HG03060 (cell line): Measurements from ENCODE around the gene ESYT2.
"Not testable (repeated sequence)": the region's sequence is repeated elsewhere in the genome, so short reads cannot be mapped to it uniquely, and the experiment has no call there.

Experiments used
- ATAC-seq: cut with Tn5 transposase; IDR thresholded peaks from one replicate; pipeline ENCODE4 v1.9.1; 2021; ENCODE audit warnings: low read depth, moderate number of reproducible peaks; ENCODE audit not compliant: unreplicated experiment

ESYT2 gene

DNA sequence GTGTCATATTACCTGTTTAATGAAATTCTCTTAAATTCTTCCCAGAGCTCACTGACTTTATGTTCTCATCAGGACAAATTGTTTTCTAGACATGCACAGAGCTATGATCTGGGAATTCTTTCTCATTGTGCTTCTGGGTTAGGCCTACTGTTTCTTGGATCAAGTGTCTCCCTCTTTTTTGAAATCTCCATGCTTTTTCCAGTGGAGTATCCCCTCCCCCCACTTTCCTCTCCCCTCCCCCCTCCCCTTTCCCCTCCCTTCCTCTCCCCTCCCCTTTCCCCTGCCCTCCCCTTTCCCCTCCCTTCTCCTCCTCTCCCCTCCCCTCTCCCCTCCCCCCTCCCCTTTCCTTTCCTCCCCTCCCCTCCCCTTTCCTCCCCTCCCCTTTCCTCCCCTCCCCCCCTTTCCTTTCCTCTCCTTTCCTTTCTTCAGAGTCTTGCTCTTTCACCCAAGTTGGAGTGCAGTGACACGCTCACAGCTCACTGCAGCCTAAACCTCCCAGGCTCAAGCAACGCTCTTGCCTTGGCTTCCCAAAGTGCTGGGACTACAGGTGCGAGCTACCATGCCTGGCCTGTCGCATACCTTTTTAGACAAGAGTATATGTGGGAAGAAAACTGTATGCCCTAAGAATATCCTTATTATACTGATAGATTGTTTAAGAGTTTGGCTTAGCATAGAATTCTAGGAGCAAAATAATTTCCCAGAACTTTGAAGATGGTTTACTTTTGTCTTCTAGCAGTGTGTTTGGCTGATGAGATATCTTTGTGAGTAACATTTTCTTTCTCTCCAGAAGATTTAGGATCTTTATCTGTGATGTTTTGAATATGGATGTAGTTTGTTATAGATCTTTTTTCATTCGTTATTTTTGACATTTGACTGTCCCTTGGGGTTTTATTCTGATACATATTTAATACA, 29.5 kb upstream of the ESYT2 start:
- ATAC-seq: no peak

DNA sequence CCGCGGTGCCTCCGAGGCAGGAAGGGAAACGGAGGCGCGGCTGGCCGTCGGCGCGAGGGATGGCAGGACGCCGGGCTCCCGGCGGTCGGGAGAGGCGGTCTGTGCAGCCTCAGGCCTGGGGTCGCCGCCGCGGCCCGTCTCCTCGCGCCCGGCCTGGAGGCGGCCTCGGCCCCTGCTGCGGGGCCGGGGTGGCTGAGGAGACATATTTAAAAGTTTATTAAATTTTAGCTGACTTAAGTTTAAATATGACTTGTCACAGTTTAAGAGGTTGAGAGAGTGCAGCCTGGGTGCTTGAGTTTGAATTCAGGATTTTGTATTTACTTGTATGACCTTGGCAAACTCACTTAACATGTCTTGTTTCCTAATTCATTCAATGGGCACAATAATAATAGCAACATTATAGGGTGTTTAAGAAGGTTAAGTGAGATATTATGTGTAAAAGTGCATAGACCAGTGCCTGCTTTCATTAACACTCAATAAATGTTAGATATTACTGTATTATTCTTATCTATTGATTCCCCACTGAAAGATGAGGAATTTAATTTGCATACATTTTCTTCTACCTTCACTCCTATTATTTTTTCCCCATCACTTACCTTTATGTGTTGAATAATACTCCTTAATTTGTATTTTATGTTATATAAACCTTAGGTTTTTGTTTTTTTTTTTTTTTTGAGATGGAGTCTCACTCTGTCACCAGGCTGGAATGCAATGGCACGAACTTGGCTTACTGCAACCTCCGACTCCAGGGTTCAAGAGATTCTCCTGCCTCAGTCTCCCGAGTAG, 27.8 kb upstream of the ESYT2 start:
- ATAC-seq: peak; percentile 6

DNA sequence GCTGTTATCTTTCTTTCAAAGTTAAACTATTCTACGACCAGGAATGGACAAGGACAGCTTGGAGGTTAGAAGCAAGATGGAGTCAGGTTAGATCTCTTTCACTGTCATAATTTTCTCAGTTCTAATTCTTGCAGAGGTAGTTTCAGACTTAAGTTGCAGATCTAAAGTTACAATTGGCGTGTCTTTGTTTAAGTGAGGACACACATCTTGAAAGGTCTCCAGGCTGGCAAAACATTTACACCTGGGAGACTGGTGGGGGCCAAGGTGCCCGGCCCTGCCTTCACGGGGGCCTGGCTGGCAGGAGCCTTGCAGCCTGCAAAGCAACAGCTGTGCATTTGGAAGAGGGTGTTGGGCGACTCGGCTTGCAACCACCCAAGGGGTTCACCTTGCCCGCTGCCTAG, 25.4 kb upstream of the ESYT2 start:
- ATAC-seq: no peak

DNA sequence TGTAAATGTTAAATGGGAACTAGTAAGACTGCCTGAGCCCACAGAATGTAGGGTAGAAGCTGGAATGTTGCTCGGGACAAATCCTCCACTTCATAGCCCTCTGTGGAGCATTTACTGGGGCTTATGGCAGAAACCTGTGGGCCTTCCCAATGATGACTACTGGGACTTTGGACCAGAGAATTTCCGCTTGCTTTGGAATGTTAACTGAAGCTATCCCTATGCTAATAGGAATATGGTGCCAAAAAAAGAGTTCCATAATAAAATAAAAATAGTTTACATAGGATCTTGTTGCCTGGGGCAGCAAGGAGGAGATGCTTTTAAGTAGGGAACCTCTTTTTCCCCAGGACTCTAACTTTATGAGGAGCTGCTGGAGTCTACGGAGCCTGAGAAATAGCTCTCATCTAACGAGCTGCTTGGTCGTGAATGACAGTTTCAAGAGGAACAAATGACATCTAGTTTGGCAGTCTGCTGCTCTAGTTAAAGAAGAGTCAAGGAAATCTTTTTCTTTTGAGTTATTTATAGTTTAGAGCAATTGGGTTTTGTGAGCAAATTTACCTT, 21.3 kb upstream of the ESYT2 start:
- no peak for ATAC-seq

DNA sequence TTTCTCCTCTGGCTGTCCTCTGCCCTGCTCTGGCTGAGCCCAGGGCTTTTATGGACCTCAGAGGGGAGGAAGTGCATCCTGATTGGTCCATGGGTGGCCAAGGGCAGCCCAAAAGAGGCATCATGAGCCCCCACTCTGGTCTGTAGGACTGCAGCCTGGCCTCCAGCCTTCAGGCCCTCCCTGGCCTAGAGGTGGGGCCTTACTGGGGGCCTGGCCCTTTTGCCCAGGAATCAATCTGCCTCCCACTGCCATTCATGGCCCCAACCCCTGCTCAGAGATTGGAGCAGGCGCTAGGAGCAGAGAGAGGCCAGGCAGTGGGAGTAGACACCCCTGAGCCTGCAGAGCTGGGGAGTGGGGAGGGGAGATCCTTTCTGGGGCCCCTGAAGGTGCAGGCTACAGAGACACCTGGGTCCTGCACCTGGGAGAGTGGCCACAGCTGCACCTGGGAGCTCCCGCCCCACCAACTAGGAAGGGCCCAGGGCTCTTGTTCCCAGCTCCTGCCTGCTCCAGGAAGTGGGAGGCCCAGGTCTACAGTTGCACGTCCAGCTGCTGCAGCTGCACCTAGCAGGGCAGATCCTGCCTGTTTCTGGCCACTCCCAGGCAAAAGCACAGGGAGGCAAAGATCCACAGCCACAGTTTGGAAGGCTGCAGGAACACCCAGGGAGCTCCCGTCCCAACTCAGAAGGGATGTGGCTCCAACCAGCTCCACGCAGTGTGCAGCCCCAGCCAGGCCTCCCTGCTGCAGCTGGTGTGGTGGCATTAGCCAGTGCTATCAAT, 20.6 kb upstream of the ESYT2 start:
- ATAC-seq: no peak

DNA sequence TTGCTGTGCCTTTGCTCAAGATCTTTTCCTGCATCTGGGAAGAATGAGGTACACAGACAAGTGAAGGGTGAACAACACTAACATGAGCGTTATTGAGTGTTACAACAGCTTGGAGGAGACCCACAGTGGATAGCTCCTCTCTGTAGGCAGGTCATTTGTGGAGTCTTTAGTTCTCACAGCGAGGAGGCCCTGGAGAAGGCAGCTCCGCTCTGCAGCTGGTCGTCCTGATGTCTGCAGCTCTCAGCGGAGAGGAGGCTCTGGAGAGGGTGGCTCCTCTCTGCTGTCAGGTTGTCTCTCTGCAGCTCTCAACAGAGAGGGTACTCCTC, 20.1 kb upstream of the ESYT2 start:
- ATAC-seq: no peak

DNA sequence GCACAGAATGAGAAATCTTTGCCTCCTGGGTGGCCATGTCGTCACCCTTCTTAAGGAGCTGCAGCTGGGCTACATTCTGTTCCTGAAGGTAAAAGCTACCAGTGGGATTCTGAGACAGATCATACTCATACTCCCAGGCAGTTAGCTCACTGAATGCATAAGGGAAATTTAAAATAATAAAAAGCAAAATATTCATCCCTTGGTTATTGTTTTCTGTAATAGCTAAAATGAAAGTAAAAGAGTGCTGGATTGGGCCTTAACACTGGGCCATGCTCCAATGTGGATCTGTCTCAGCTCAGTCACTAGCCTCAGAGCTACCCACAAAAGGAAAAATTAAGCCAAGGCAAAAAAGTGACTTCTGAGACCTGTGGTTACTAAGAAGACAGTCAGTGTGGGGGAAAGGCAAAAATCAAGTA, 18.1 kb upstream of the ESYT2 start:
- no peak for ATAC-seq

DNA sequence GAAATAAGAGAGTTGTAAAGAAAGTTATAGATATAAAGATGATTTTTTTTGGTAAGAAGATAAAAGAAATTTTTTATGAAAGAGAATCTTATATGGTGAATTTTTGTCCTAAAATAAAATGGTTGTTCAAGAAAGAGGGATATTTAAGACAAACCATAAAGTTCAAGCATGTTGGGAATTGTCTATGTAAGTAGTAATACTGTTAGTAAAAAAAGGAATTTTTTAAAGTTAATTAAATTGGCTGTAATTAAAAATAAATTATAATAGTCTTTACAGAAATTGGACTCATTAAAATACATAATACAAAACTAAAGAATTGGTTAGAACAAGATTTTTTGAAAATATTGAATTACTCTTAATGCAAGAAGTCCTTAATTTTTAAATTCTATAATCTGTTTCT, 17.0 kb upstream of the ESYT2 start:
- no peak for ATAC-seq

DNA sequence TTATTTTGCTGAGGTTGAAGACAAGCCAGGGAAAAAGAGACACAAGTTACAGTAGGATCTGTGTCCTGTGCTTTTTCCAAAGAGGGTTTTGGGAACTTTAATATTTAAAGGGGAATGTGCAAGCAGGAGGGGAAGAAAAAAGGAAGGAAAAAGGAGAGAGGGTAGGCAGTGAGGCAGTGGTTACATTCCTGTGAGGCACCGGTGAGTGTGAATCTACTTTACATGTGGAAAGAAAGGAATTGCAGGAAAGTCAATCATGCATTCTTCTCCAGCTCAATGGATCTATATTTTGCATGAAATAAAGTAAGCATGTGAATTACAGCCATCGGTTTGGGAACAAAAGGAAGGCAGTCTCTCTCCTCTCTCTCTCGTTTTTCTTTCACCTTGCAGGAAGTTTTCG, 14.5 kb upstream of the ESYT2 start:
- ATAC-seq: no peak

DNA sequence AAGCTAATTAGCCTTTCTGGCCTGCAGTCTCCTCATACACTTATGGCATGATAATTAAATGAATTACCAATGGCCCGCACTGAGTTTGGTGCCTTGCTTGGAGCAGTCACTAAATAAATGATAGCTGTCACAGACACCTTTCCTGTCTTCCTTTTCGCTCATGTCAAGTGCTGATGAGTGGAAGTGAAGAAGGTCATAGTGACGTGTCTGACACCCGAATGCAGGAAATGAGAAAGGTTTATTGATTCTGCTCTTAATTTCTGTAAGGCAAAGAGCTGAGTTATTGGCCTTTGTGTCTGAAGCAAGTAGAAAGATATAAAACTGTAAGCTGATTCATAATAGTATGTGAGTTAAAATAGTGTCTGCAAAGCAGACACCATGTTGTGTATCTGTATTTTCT, 13.2 kb upstream of the ESYT2 start:
- no peak for ATAC-seq

DNA sequence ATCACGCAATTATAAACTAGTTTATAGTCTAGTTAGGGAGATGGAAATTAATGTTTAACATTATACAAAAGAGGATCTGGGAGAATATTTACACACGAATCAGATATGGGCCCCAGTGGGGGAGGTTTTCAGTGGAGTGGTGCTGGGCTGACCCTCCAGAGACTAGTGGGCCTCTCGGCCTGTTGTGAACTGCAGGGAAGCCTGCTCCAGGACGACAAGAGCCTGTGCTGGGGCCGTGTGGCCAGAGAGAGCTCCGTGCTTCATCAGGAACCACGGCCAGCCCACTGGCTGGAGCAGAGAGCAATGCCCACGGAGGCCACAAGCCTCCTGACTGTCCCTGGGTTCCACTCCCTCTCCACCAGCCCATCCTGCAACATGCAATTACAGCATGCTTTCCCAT, 11.3 kb upstream of the ESYT2 start:
- no peak for ATAC-seq

DNA sequence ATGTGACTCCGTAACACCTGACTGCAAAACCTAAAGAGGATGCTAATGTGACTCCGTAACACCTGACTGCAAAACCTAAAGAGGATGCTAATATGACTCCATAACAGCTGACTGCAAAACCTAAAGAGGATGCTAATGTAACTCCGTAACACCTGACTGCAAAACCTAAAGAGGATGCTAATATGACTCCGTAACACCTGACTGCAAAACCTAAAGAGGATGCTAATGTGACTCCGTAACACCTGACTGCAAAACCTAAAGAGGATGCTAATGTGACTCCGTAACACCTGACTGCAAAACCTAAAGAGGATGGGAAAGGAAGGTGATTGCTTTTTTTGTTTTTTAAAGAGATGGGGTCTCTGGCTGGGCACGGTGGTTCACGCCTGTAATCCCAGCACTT, 9.9 kb upstream of the ESYT2 start:
- not testable (repeated sequence) for ATAC-seq

DNA sequence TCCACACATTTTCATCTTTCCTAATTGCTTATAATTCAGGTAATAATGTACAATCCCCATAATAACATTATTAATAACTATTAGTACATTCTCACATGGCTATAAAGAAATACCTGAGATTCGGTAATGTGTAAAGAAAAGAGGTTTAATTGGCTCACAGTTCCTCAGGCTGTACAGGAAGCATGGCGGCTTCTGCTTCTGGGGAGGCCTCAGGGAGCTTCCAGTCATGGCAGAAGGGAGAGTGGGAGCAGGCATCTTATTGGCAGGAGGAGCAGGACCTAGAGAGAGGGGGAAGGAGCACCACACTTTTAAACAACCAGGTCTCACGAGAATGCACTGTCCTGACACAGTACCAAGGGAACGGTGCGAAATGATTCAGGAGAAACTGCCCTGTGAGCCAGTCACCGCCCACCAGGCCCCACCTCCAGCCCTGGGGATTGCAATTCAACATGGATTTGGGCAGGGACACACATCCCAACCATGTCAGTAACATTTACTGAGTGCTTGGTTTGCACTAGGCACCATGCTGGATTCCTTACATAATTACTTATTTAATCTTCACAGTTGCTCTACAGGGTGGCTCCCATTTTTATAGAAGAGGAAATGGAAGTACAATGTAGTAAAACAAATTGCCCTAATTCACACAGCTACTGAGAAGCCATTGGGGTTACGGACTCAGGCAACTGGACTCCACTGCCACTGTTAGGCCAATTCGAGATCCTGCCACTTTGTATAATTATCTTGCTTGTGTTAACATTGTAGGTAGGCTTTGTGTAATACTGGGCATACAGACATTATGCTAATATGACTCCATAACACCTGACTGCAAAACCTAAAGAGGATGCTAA, 8.7 kb upstream of the ESYT2 start:
- no peak for ATAC-seq

DNA sequence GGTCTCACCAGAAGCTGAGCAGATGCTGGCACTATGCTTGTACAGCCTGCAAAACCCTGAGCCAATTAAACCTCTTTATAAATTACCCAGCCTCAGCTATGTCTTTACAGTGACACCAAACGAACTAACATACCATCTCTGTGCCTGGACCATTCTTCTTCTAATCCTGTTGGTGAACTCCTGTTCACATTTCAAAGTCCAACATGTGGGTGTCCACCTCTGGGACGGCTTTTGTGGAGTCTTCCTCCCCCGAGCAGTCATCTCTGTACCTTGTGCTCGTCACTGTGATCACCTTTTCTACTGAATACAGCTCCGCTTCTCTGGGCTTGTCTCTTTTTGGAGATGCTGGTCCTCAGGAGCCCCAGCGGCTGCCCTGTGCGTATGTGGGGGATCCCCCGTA, 7.4 kb upstream of the ESYT2 start:
- ATAC-seq: no peak

DNA sequence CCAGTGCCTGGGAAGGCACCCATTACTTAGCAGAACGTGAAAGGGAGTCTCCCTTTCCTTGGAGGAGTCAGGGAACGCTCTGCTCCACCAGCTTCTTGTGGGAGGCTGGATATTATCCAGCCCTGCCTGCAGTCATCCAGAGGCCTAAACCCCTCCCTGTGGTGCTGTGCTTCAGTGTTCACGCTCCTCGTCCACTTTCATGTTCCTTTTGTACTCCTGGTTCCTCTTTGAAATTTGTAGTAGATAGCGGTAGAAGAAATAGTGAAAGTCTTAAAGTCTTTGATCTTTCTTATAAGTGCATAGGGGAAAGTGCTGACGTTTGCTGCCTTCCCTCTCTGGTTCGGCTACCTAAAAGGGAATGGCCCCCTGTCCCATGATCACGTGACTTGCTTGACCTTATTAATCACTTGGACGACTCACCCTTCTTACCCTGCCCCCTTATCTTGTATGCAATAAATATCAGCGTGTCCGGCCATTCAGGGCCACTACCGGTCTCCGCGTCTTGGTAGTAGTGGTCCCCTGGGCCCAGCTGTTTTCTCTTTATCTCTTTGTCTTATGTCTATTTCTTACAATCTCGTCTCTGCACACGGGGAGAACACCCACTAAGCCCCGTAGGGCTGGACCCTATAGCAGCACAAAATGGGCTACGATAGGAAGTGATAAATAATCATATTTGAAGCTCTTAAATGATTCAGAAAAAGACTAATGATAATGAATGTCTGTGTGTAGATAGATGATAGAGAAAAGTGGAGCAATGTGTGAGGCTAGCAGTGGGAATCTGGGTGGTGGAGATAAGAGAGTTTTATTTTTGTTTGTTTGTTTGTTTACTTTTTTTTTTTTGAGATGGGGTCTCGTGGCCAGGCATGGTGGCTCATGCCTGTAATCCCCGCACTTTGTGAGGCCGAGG, 5.8 kb upstream of the ESYT2 start:
- ATAC-seq: no peak

DNA sequence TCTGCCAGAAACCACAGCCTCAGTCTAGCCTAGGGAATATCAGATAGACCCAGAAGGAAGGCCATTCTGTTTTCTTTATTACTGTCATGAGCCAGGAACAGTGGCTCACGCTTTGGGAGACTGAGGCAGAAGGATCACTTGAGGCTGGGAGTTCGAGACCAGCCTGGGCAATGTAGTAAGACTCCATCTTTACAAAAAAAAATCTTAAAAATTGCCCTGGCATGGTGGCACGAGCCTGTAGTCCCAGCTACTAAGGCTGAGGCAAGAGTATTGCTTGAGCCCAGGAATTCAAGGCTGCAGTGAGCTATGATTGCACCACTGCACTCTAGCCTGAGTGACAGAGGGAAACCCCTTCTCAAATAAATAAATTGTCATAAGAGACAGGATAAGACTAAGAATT, 3.7 kb upstream of the ESYT2 start:
- ATAC-seq: no peak

DNA sequence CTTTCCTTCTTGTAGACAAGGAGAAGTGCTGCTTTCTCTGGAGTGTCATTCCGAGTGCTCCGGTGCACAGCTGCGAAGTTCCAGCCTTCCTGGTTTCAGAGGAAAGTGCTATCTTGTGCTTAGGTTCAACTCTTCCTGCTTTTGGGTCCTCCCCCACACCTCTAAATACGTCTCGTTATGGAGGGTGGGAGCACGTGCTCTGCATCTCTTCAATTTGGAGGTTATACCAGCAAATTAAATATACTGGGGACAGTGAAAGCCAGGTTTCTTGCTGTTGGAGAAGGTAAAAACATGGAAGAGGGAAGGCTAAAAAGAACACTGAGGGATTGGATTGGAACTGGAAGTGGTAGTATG, 2.4 kb upstream of the ESYT2 start:
- no peak for ATAC-seq

DNA sequence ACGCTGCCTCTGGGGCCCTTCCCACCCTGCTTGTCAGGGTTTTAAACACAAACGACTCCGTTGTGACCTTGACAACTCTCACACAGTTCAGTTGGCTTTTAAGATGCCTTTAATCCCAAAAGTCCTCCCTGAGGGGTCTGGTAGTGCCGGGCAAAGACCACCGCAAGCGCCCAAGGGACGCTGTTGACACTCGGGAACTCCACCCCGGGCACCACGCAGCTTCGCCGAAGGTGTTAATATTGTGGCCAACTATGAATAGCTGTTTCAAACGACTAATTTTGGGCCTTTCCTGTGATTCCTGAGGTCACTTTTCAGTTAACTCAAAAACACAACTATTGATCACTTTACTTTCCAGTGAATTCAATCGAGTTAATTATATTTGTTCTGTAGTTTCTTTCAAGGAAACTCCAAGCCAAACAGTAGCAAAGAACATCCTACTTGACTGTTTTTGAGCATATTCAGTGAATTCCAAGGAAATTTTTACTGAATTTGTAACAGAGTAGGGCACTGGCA, 958 bp upstream of the ESYT2 start:
- ATAC-seq: no peak

DNA sequence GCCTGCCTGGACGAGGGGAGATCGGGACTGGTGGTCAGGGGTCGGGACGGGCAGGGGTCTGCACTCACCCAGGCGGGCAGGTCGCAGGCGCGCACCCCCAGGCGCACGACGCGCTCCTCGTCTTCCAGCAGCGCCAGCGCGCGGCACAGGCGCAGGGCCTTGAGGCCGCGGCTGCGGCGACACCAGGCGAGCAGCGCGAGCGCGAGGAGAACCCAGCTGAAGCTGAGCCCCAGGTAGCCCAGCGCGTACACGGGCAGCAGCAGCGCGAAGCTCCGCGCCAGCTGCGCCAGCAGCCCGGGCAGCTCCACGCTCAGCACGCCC, 328 bp downstream of the ESYT2 start:
- ATAC-seq: peak; percentile 23
